CD14-positive monocyte (primary cell): ENCODE results near the gene DACT2. TPM values are rescaled to one million over a fixed set of nuclear protein-coding genes. Genes with fewer than 3 reads are reported as not detected.

ENCODE experiments used
- DNase-seq, 3 donors: peaks; one replicate each; pipeline ENCODE4 v3.0.0-alpha.2; 2011 to 2022
- H2AFZ ChIP-seq: 2 replicates; pipeline ENCODE4 v1.6.0; 2012; ENCODE audit warnings: mild to moderate bottlenecking, low read depth, low read length, inconsistent platforms; ENCODE audit not compliant: insufficient read depth, poor library complexity, severe bottlenecking
- H3K27ac ChIP-seq, 2 donors: 1 replicate in 1 of 2; 2 replicates in 1 of 2; pipeline ENCODE4 v1.5.1; 2012 to 2013; ENCODE audit warnings: low read length in 2 of 2, control low read depth in 1 of 2, inconsistent platforms in 1 of 2, low read depth in 1 of 2, mild to moderate bottlenecking in 1 of 2
- H3K27me3 ChIP-seq, 2 donors: one replicate each; pipeline versions ENCODE4 v1.6.0 to v1.6.1; 2011 to 2013; ENCODE audit warnings: low read length in 2 of 2; ENCODE audit not compliant: control insufficient read depth in 2 of 2, insufficient read depth in 2 of 2
- H3K36me3 ChIP-seq, 2 donors: replicated peaks in 1 of 2; 1 replicate in 1 of 2; 2 replicates in 1 of 2; pipeline versions ENCODE4 v1.5.1 to v1.6.1; 2012 to 2013; ENCODE audit warnings: low read length in 2 of 2, control low read depth in 1 of 2, inconsistent platforms in 1 of 2, mild to moderate bottlenecking in 1 of 2; ENCODE audit not compliant: insufficient read depth in 2 of 2, control insufficient read depth in 1 of 2
- H3K4me1 ChIP-seq, 2 donors: 1 replicate in 1 of 2; 2 replicates in 1 of 2; pipeline versions ENCODE4 v1.5.1 to v1.6.1; 2012 to 2013; ENCODE audit warnings: low read length in 2 of 2, control low read depth in 1 of 2, inconsistent platforms in 1 of 2, mild to moderate bottlenecking in 1 of 2, moderate library complexity in 1 of 2; ENCODE audit not compliant: insufficient read depth in 2 of 2, control insufficient read depth in 1 of 2
- H3K4me2 ChIP-seq: replicated peaks from 2 replicates; pipeline ENCODE3; 2012; ENCODE audit warnings: low read length, moderate library complexity, mild to moderate bottlenecking; ENCODE audit not compliant: poor library complexity, severe bottlenecking; ENCODE audit errors: extremely low read depth
- H3K4me3 ChIP-seq, 3 experiments: fragments of 200-600 bp in 1 of 3; sonication (generic) in 1 of 3; replicated peaks in 1 of 3; 1 replicate in 2 of 3; 2 replicates in 1 of 3; pipeline ENCODE4 v1.5.1; 2011 to 2013; ENCODE audit warnings: low read length in 3 of 3, mild to moderate bottlenecking in 3 of 3, control low read depth in 2 of 3, low read depth in 2 of 3, inconsistent platforms in 1 of 3, moderate library complexity in 1 of 3
- H3K79me2 ChIP-seq: 2 replicates; pipeline ENCODE4 v1.6.0; 2012; ENCODE audit warnings: mild to moderate bottlenecking, control low read depth, inconsistent platforms, low read length, moderate library complexity; ENCODE audit not compliant: insufficient read depth
- H3K9ac ChIP-seq: 2 replicates; pipeline ENCODE4 v1.6.0; 2017; ENCODE audit warnings: low read length, mild to moderate bottlenecking; ENCODE audit not compliant: insufficient read depth, poor library complexity, severe bottlenecking
- H3K9me3 ChIP-seq, 2 donors: replicated peaks in 1 of 2; 1 replicate in 1 of 2; 2 replicates in 1 of 2; pipeline versions ENCODE4 v1.5.1 to v1.6.1; 2012 to 2013; ENCODE audit warnings: low read length in 2 of 2, control low read depth in 1 of 2; ENCODE audit not compliant: control insufficient read depth in 1 of 2, insufficient read depth in 1 of 2
- H4K20me1 ChIP-seq: 2 replicates; pipeline ENCODE4 v1.6.0; 2012; ENCODE audit warnings: mild to moderate bottlenecking, low read length, control low read depth, moderate library complexity; ENCODE audit not compliant: insufficient read depth
- H3K27ac Mint-ChIP-seq, 7 donors: one replicate each; pipeline ENCODE4 v1.8.0; 2020; ENCODE audit warnings: mild to moderate bottlenecking in 7 of 7, mixed read lengths in 7 of 7, moderate library complexity in 6 of 7, inconsistent platforms in 2 of 7
- H3K27me3 Mint-ChIP-seq, 3 donors: one replicate each; pipeline ENCODE4 v1.8.0; 2021 to 2022; ENCODE audit warnings: low read depth in 3 of 3, mild to moderate bottlenecking in 3 of 3, mixed read lengths in 3 of 3, moderate library complexity in 3 of 3, inconsistent platforms in 1 of 3
- H3K36me3 Mint-ChIP-seq, 2 donors: one replicate each; pipeline ENCODE4 v1.8.0; 2020; ENCODE audit warnings: mixed read lengths in 2 of 2, inconsistent platforms in 1 of 2, mild to moderate bottlenecking in 1 of 2
- H3K4me1 Mint-ChIP-seq: one replicate; pipeline ENCODE4 v1.8.0; 2020; ENCODE audit warnings: mild to moderate bottlenecking, mixed read lengths
- H3K4me3 Mint-ChIP-seq, 2 donors: one replicate each; pipeline ENCODE4 v1.8.0; 2020; ENCODE audit warnings: mild to moderate bottlenecking in 2 of 2, mixed read lengths in 2 of 2, moderate library complexity in 1 of 2
- H3K9me3 Mint-ChIP-seq, 7 donors: one replicate each; pipeline ENCODE4 v1.8.0; 2020 to 2022; ENCODE audit warnings: mixed read lengths in 7 of 7, mild to moderate bottlenecking in 6 of 7, moderate library complexity in 6 of 7, inconsistent platforms in 2 of 7
- CTCF ChIP-seq: fragments of 200-600 bp; IDR thresholded peaks from one replicate; pipeline ENCODE4 v1.8.0; 2022; ENCODE audit warnings: antibody characterized with exemption, mild to moderate bottlenecking
- WGBS: methylation state at CpG from one replicate; pipeline ENCODE4 v1.1.5; 2013; ENCODE audit warnings: missing lambda C conversion rate; ENCODE audit not compliant: insufficient coverage; 5-methylcytosine and 5-hydroxymethylcytosine counted together
- intact Hi-C, 2 donors: fragments of 100-400 bp; cut with micrococcal nuclease; formaldehyde crosslinking; loops; one replicate each; pipeline versions ENCODE4 v1.15.0 to v1.15.1; 2023
- polyA plus RNA-seq, 3 donors: library from polyadenylated mRNA; depleted of rRNA in 1 of 3; unstranded in 2 of 3; stranded (reverse) in 1 of 3; fragments of 300-500 nt in 2 of 3; fragments of >200 nt in 1 of 3; fragmentation: Illumina TruSeq in 2 of 3; gene quantifications; 1 replicate in 2 of 3; 2 replicates in 1 of 3; pipeline ENCODE4 v1.2.3, GENCODE V29; 2012 to 2021

The DACT2 gene
- polyA plus RNA-seq, 3 donors, result not detected

GRCh38 chr6:168305863-168306262, 13.7 kb downstream of the DACT2 start:
- peaks cover 0 to 2% (median 0%) of the 10 kb centered on the region in 7 donors for H3K9me3 Mint-ChIP-seq
- Histone ChIP-seq H3K9me3 (no peaks in the 10 kb centered on the region), H3K4me1 (no peaks in the 10 kb centered on the region), H3K79me2 (no peaks in the 10 kb centered on the region), H3K9ac (no peak overlapping the region), H2AFZ (no peak overlapping the region), H3K4me2 (no peak overlapping the region), H3K4me3 (no peak overlapping the region), H3K27ac (no peak overlapping the region), H3K27me3 (no peaks in the 10 kb centered on the region), H3K36me3 (no peaks in the 10 kb centered on the region), H4K20me1 (no peaks in the 10 kb centered on the region)
- no peak overlapping the region for H3K4me3 Mint-ChIP-seq
- TF ChIP-seq CTCF, result no peak
- no peak for DNase-seq
- no peak overlapping the region for H3K27ac Mint-ChIP-seq
- WGBS, result 82% methylated on average over 7 of the region's 9 CpGs
- peaks cover 6 to 15% (median 9%) of the 10 kb centered on the region in 3 donors for H3K27me3 Mint-ChIP-seq
- H3K4me1 Mint-ChIP-seq, result no peaks in the 10 kb centered on the region
- H3K36me3 Mint-ChIP-seq, result no peaks in the 10 kb centered on the region
- intact Hi-C loops, result no loop called here

- Mint-ChIP-seq H3K4me3 (no peak overlapping the region), H3K27ac (no peak overlapping the region), H3K27me3 (peaks cover 7 to 15% (median 8%) of the 10 kb centered on the region in 3 donors), H3K9me3 (peaks cover 0 to 2% (median 0%) of the 10 kb centered on the region in 7 donors), H3K4me1 (no peaks in the 10 kb centered on the region), H3K36me3 (no peaks in the 10 kb centered on the region)
- H3K36me3 ChIP-seq, result no peaks in the 10 kb centered on the region
- no peak overlapping the region for H3K9ac ChIP-seq
- H3K4me1 ChIP-seq, result no peaks in the 10 kb centered on the region
- no peak for TF ChIP-seq CTCF
- H3K27me3 ChIP-seq, result no peaks in the 10 kb centered on the region
- no peaks in the 10 kb centered on the region for H3K79me2 ChIP-seq
- H3K27ac ChIP-seq, result no peak overlapping the region
- WGBS, result 80% methylated on average over 17 of the region's 20 CpGs
- no peaks in the 10 kb centered on the region for H3K9me3 ChIP-seq
- H3K4me3 ChIP-seq, result no peak overlapping the region
- DNase-seq, result no peak
- intact Hi-C loops, result no loop called here
- H2AFZ ChIP-seq, result no peak overlapping the region
- no peak overlapping the region for H3K4me2 ChIP-seq
- H4K20me1 ChIP-seq, result no peaks in the 10 kb centered on the region
Observed at GRCh38 chr6:168305096-168305749, 14.4 kb downstream of the DACT2 start.
